ENCODE measurements around the gene SKAP2.

SKAP2 gene

DNA sequence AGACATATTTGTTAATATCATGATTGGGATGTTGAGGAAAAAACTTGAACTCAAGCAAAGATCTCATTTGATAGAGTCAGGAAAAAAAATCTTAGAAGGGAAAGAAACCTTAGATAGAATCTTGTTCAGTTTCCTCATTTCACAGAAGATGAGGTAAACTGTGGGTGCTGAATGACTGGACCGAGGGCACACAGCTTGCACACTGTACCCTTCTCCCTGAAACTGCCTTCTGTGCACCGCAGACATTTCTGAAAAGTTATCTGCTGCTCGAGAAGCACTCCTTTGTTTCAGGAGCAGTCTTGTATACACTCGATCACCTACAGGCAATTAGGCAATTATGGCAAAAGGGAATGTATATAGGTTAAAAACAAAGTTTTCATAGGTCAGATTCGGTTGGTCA is 167.4 kb downstream of the SKAP2 start:
- no peak for TF ChIP-seq CTCF (IDR thresholded peaks at IDR 0.05; ENCODE audit: low read depth, low read length)
- no peak for DNase-seq (ENCODE audit: extremely low read depth, low read depth)

- DNase-seq (ENCODE audit: extremely low read depth, low read depth) = no peak
These were observed 168.2 kb downstream of the SKAP2 start for GRCh38 chr7:26696161-26696560.

DNA sequence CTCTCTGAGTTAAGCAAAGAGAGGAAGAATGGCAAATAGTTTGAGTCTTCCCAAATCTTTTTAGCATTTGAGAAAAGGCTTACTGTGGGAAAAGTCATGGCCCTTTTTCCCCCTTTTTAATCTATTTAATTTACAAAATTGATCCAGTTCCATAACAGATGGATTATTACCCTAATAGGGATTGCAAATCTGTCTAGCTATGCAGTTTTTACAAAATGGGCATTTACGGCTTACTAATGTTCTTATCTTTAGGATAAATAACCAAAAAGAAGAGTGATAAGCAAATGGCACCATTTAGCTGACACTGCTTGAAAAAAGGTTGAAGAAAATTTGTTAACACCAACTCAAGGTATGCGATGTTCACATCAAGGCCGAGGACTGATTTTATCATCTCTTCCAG is 169.7 kb downstream of the SKAP2 start:
- DNase-seq (ENCODE audit: extremely low read depth, low read depth) = no peak

More at GRCh38 chr7:26696161-26696560, 168.2 kb downstream of the SKAP2 start:
- no peak for TF ChIP-seq CTCF (IDR thresholded peaks at IDR 0.05; ENCODE audit: low read depth, low read length)

GRCh38 chr7:26694141-26694540 is 170.2 kb downstream of the SKAP2 start:
- TF ChIP-seq CTCF (IDR thresholded peaks at IDR 0.05; ENCODE audit: low read depth, low read length) = no peak
- DNase-seq (ENCODE audit: extremely low read depth, low read depth) = no peak

More for the DNA sequence above, 169.7 kb downstream of the SKAP2 start:
- TF ChIP-seq CTCF (IDR thresholded peaks at IDR 0.05; ENCODE audit: low read depth, low read length) = no peak

DNA sequence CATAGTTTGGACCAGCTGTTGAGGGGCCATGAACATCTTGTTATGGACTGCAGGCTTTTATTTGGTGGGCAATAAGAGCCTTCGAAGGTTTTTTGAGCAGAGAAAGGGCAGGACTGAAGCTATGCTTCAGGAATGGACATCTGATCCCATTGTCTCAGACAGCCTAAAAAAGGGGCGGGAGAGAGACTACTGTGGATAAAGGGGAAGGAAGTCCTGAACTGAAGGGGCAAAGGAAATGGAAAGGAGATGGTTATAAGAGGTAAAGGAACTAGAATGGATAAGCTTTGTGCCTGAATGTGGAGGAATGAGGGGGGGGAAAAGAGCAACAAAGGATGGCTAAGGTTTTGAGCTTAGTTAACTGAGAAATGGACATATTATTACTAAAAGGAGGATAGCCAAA is 172.5 kb downstream of the SKAP2 start:
- no peak for DNase-seq (ENCODE audit: extremely low read depth, low read depth)
- no peak for TF ChIP-seq CTCF (IDR thresholded peaks at IDR 0.05; ENCODE audit: low read depth, low read length)

DNA sequence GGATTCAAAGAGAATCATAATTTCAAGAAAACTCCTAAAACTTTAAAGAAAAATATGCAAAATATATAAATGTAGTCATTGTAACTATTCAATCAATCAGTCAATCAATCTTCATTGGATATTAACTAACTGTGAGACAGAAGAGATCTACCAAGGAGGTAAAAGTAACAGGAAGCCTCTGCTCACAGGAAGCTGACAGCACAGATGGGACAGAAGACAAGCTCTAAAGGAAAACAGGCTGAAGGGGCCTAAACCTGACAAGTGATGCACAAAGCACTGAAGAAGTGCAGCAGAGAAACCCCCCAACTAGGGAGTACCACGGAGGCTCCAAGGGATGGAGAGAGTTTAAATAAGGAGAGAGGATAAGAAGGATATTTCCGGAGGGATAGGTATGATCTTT is 173.0 kb downstream of the SKAP2 start:
- no peak for TF ChIP-seq CTCF (IDR thresholded peaks at IDR 0.05; ENCODE audit: low read depth, low read length)
- DNase-seq (ENCODE audit: extremely low read depth, low read depth) = no peak

DNA sequence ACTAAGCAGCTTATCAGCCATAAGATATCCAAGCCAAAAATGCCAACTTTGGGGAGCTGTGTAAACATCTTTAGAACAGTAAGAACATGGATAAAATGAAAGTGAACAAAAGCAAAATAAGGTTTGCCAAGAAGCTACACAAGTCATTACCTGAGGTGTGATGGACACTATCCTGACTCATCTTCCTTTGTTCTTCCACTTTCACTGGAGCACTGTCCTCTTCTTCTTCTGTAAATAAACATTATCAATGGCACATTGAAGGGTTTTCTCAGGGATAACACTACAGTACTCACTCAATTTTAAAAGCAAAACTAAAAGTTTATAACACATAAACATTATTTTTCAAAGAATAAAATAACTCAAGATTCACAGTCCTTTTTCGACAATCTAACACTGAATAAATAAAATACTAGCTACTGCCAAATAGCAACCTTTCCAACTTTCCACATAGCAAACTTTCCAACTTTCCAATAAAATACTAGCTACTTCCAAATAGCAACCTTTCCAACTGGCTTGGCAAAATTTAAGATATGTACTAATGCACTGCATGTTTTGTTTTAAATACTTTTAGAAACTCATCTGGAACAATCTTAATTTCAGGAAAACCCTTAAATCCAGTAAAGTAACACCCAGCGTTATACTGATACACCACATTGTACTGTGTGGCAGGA is 174.1 kb downstream of the SKAP2 start:
- TF ChIP-seq CTCF (IDR thresholded peaks at IDR 0.05; ENCODE audit: low read depth, low read length) = no peak
- no peak for DNase-seq (ENCODE audit: extremely low read depth, low read depth)
